Body of pancreas (tissue), 4 donors: ENCODE results near the gene FOXP1. TPM values are rescaled to one million over a fixed set of nuclear protein-coding genes. Genes with fewer than 3 reads are reported as not detected.

ENCODE experiments used
- ATAC-seq: fragments of 150-250 bp; one replicate; pipeline ENCODE4 v1.9.1; 2016
- DNase-seq, 4 donors: peaks; one replicate each; pipeline ENCODE4 v3.0.0-alpha.2; 2019
- H3K27ac ChIP-seq, 4 donors: fragments of 200-600 bp; sonication (generic); 1 replicate in 3 of 4; 2 replicates in 1 of 4; pipeline versions ENCODE4 v1.5.1 to v1.6.1; 2016 to 2019; ENCODE audit warnings: mild to moderate bottlenecking in 1 of 4, mixed read lengths in 1 of 4, moderate library complexity in 1 of 4
- H3K27me3 ChIP-seq, 2 donors: fragments of 200-600 bp; sonication (generic); one replicate each; pipeline ENCODE4 v1.6.0; 2016; ENCODE audit warnings: mild to moderate bottlenecking in 1 of 2
- H3K36me3 ChIP-seq, 2 donors: fragments of 200-600 bp; sonication (generic); replicated peaks in 1 of 2; 2 replicates each; pipeline ENCODE4 v1.5.1; 2016; ENCODE audit warnings: low read depth in 2 of 2; ENCODE audit not compliant: insufficient read depth in 1 of 2
- H3K4me1 ChIP-seq: fragments of 200-600 bp; sonication (generic); one replicate; pipeline ENCODE4 v1.6.0; 2016
- H3K4me3 ChIP-seq, 2 donors: fragments of 200-600 bp; sonication (generic); 1 replicate in 1 of 2; 2 replicates in 1 of 2; pipeline ENCODE4 v1.5.1; 2016 to 2019
- H3K9me3 ChIP-seq, 3 donors: fragments of 200-600 bp; sonication (generic); 1 replicate in 2 of 3; 2 replicates in 1 of 3; pipeline ENCODE4 v1.5.1; 2016
- POLR2A ChIP-seq, 3 donors: fragments of 450-650 bp; IDR thresholded peaks; one replicate each; pipeline ENCODE4 v1.6.1; 2016; ENCODE audit warnings: antibody characterized with exemption in 3 of 3, mild to moderate bottlenecking in 2 of 3
- WGBS, 2 donors: methylation state at CpG; one replicate each; pipeline ENCODE4 v1.1.5; 2017; 5-methylcytosine and 5-hydroxymethylcytosine counted together
- intact Hi-C: fragments of 100-400 bp; cut with DNase I; formaldehyde crosslinking; loops from one replicate; pipeline ENCODE4 v1.15.1; 2023
- total RNA-seq, 2 donors: library from RNA; depleted of rRNA; stranded (reverse); fragments of >200 nt; gene quantifications; one replicate each; pipeline ENCODE4 v1.1.0, GENCODE V29; 2016
- TF ChIP-seq, protein P1 (sequence below), 7 experiments: fragments of 450-650 bp in 4 of 7; fragments of 200-600 bp in 3 of 7; sonication (generic) in 3 of 7; IDR thresholded peaks; one replicate each; pipeline ENCODE4 v1.5.1; 2016 to 2019; ENCODE audit warnings: antibody characterized with exemption in 7 of 7

Gene FOXP1
- total RNA-seq, 2 donors from 2014 or later = 85.7 to 86.1 TPM

- Histone ChIP-seq H3K36me3 (no peaks in the 10 kb centered on the region), H3K9me3 (no peaks in the 10 kb centered on the region), H3K27me3 (no peaks in the 10 kb centered on the region), H3K27ac (no peak overlapping the region), H3K4me3 (no peak overlapping the region), H3K4me1 (peaks cover 8% of the 10 kb centered on the region)
- ATAC-seq = no peak
- DNase-seq = no peak
- no peak for TF ChIP-seq POLR2A (IDR thresholded peaks at IDR 0.05)
- TF ChIP-seq, protein P1, sequence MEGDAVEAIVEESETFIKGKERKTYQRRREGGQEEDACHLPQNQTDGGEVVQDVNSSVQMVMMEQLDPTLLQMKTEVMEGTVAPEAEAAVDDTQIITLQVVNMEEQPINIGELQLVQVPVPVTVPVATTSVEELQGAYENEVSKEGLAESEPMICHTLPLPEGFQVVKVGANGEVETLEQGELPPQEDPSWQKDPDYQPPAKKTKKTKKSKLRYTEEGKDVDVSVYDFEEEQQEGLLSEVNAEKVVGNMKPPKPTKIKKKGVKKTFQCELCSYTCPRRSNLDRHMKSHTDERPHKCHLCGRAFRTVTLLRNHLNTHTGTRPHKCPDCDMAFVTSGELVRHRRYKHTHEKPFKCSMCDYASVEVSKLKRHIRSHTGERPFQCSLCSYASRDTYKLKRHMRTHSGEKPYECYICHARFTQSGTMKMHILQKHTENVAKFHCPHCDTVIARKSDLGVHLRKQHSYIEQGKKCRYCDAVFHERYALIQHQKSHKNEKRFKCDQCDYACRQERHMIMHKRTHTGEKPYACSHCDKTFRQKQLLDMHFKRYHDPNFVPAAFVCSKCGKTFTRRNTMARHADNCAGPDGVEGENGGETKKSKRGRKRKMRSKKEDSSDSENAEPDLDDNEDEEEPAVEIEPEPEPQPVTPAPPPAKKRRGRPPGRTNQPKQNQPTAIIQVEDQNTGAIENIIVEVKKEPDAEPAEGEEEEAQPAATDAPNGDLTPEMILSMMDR (IDR thresholded peaks at IDR 0.05) = no peak
- intact Hi-C loops = no loop called here
- 83 to 89% methylated on average over 12 of the region's 12 CpGs for WGBS, 2 donors
Observed at GRCh38 chr3:71421820-71422566, 161.5 kb downstream of the FOXP1 start.

DNA sequence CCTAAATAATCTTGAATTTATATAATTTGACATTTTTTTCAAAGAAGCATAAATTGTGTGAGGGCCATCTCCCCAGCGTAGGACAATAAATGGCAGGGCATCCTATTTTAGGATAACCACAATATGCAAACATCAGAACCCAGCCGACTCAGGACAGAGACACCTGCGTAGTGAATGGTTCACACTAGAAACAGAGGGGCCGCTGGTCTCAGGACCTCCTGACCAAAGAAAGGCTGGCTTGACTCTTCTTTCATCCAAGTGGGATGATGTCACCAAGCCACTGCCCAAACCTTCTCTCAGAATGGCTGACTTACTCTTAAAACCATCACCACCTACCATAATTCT lies 162.1 kb downstream of the FOXP1 start:
- intact Hi-C loops = no loop called here
- DNase-seq (no peak), ATAC-seq (no peak)
- Histone ChIP-seq H3K36me3 (no peaks in the 10 kb centered on the region), H3K9me3 (no peaks in the 10 kb centered on the region), H3K27ac (no peak overlapping the region), H3K4me1 (peaks cover 9% of the 10 kb centered on the region), H3K27me3 (no peaks in the 10 kb centered on the region), H3K4me3 (no peak overlapping the region)
- 92 to 96% methylated on average over 4 of the region's 4 CpGs for WGBS, 2 donors
- TF ChIP-seq, protein P1 (IDR thresholded peaks at IDR 0.05) = no peak
- no peak for TF ChIP-seq POLR2A (IDR thresholded peaks at IDR 0.05)

DNA sequence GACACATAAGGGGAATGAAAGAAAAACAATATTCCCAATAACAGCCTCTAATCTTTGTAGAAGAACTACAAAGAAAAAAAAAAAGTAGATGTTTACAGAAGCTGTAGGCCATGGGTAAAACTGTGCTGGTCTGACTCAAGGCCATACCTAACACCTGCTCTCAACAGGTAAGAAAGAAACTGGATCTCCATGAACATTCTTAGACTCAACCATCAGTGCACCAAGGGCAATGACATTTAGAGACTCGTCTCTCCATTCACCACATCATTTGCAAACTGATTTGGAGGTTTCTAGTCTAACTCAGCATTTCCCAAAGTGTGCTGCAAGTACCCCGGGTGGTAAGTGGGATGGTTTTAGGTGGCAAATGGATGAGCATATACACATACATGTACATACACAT lies 164.2 kb downstream of the FOXP1 start:
- peaks cover 20% of the 10 kb centered on the region for H3K4me1 ChIP-seq
- WGBS, 2 donors = 61 to 70% methylated on average over 2 of the region's 2 CpGs
- no peak for TF ChIP-seq POLR2A (IDR thresholded peaks at IDR 0.05)
- TF ChIP-seq, protein P1 (IDR thresholded peaks at IDR 0.05) = no peak
- DNase-seq (peak in 2 of 4 donors; percentile 32 to 55), ATAC-seq (no peak)
- H3K9me3 ChIP-seq = no peaks in the 10 kb centered on the region
- no peak overlapping the region for H3K27ac ChIP-seq
- H3K4me3 ChIP-seq = no peak overlapping the region
- H3K27me3 ChIP-seq = no peaks in the 10 kb centered on the region
- H3K36me3 ChIP-seq = no peaks in the 10 kb centered on the region
- intact Hi-C loops = no loop called here

- WGBS, 2 donors = 75 to 86% methylated on average over 6 of the region's 6 CpGs
- Histone ChIP-seq H3K27me3 (no peaks in the 10 kb centered on the region), H3K27ac (no peak overlapping the region), H3K9me3 (no peaks in the 10 kb centered on the region), H3K36me3 (no peaks in the 10 kb centered on the region), H3K4me3 (no peak overlapping the region), H3K4me1 (peaks cover 12% of the 10 kb centered on the region)
- intact Hi-C loops = no loop called here
- no peak for DNase-seq
- no peak for ATAC-seq
- no peak for TF ChIP-seq POLR2A (IDR thresholded peaks at IDR 0.05)
- TF ChIP-seq, protein P1 (IDR thresholded peaks at IDR 0.05) = no peak
Observed at GRCh38 chr3:71417791-71418190, 165.7 kb downstream of the FOXP1 start.

DNA sequence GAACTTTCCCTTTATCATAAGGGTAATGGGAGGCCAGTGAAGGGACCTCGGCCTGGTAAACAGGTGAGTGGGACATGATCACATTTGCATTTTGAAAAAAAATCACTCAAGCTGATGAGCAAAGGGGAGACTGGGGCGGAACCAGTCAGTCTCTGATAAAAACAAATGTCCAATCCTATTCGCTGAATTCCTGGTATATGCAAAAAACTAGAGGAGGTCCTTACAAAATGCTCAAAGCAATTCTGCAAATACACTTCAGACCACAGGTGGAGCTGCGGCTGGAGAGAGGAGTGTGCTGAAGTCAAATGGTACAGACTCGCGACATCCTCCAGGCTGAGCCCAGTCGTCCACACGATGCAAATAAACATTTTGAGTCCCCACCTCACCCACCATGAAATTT lies 166.7 kb downstream of the FOXP1 start:
- intact Hi-C loops = no loop called here
- WGBS, 2 donors = 87 to 89% methylated on average over 8 of the region's 8 CpGs
- DNase-seq (peak in 1 of 4 donors; percentile 13), ATAC-seq (no peak)
- TF ChIP-seq, protein P1 (IDR thresholded peaks at IDR 0.05) = no peak
- TF ChIP-seq POLR2A (IDR thresholded peaks at IDR 0.05) = no peak
- no peak overlapping the region for H3K4me3 ChIP-seq
- H3K36me3 ChIP-seq = no peaks in the 10 kb centered on the region
- H3K27ac ChIP-seq = no peak overlapping the region
- H3K27me3 ChIP-seq = no peaks in the 10 kb centered on the region
- no peaks in the 10 kb centered on the region for H3K9me3 ChIP-seq
- peaks cover 12% of the 10 kb centered on the region for H3K4me1 ChIP-seq
